Central memory CD8-positive, alpha-beta T cell (primary cell): Measurements from ENCODE around the gene FOXO3.

Experiments
- ATAC-seq: fragments of 150-1000 bp; cut with Tn5 transposase; replicated peaks from 2 replicates; pipeline ENCODE4 v1.10.0; 2022; ENCODE audit warnings: mild to moderate bottlenecking, moderate FRiP score, moderate number of reproducible peaks; ENCODE audit not compliant: poor library complexity, severe bottlenecking; ENCODE audit errors: extremely low read depth
- DNase-seq, 2 donors: peaks; one replicate each; pipeline ENCODE4 v3.0.0; 2021; ENCODE audit warnings: low spot score in 2 of 2
- H3K27ac Mint-ChIP-seq: one replicate; pipeline ENCODE4 v1.8.0; 2022; ENCODE audit warnings: low read depth, mild to moderate bottlenecking, moderate library complexity, mixed read lengths
- H3K27me3 Mint-ChIP-seq: one replicate; pipeline ENCODE4 v1.8.0; 2022; ENCODE audit warnings: mixed read lengths
- H3K36me3 Mint-ChIP-seq: one replicate; pipeline ENCODE4 v1.8.0; 2022; ENCODE audit warnings: mild to moderate bottlenecking, moderate library complexity, mixed read lengths; ENCODE audit not compliant: insufficient read depth
- H3K4me1 Mint-ChIP-seq: one replicate; pipeline ENCODE4 v1.8.0; 2022; ENCODE audit warnings: mixed read lengths
- H3K4me3 Mint-ChIP-seq: one replicate; pipeline ENCODE4 v1.8.0; 2022; ENCODE audit warnings: mild to moderate bottlenecking, moderate library complexity, mixed read lengths
- H3K9me3 Mint-ChIP-seq: one replicate; pipeline ENCODE4 v1.8.0; 2022; ENCODE audit warnings: mixed read lengths

FOXO3 gene

GRCh38 chr6:108684771-108685329, 124.1 kb downstream of the FOXO3 start:
- H3K36me3 Mint-ChIP-seq = peaks cover 9% of the 10 kb centered on the region

GRCh38 chr6:108685970-108686369, 125.3 kb downstream of the FOXO3 start:
- Mint-ChIP-seq H3K4me3 (no peak overlapping the region), H3K27ac (peak overlapping the region; percentile 52), H3K9me3 (no peaks in the 10 kb centered on the region), H3K27me3 (no peaks in the 10 kb centered on the region), H3K4me1 (peaks cover 23% of the 10 kb centered on the region), H3K36me3 (peaks cover 5% of the 10 kb centered on the region)
- DNase-seq = no peak
- peak; percentile 49 for ATAC-seq

More at GRCh38 chr6:108684771-108685329, 124.1 kb downstream of the FOXO3 start:
- Mint-ChIP-seq H3K27ac (no peak overlapping the region), H3K4me1 (peaks cover 32% of the 10 kb centered on the region), H3K4me3 (no peak overlapping the region), H3K9me3 (no peaks in the 10 kb centered on the region), H3K27me3 (no peaks in the 10 kb centered on the region)
- DNase-seq = no peak
- ATAC-seq = no peak

DNA sequence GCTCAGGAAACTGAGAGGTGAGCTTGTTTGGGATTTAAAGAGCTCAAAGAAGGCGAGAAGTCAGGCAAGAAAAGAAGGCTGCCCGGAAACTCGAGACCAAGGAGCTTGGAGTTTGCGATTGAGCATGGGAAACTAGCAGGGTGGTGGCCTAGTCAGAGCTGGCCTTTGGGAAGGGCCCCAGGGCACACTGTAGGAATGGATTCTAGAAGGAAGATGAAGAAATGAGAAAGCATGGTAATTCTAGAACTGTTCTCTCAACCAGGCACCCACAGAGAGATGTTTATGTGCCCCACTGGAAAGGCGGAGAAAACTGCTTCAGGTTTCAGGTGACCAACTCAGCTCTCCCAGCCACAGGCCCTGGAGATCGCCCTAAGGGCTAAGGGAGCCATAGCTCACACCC, 126.2 kb downstream of the FOXO3 start:
- no peaks in the 10 kb centered on the region for H3K27me3 Mint-ChIP-seq

DNA sequence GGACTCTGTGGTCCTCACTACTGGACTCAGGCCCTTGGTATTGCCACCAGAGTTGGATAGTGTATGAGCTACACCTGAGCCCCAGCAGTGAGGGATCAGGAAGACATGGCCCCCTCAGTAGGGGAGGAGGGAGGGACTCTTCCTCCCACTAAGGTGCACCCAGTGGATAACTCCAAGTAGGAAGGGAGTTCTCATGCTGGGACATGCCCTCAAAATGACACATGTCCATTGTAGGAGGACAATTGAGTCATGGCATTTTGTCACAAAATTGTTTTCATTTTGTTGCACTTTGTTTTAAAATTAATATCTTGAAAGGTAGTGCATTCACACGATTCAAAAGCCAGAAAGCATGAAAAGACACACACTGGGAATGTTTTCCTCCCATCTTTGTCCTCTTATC, 127.2 kb downstream of the FOXO3 start:
- Mint-ChIP-seq H3K9me3 (no peaks in the 10 kb centered on the region), H3K4me1 (peaks cover 23% of the 10 kb centered on the region), H3K4me3 (no peak overlapping the region), H3K36me3 (peaks cover 4% of the 10 kb centered on the region), H3K27me3 (no peaks in the 10 kb centered on the region), H3K27ac (no peak overlapping the region)
- DNase-seq (no peak), ATAC-seq (no peak)

More for the DNA sequence above, 126.2 kb downstream of the FOXO3 start:
- DNase-seq = no peak
- H3K27ac Mint-ChIP-seq = no peak overlapping the region
- no peaks in the 10 kb centered on the region for H3K9me3 Mint-ChIP-seq
- peaks cover 4% of the 10 kb centered on the region for H3K36me3 Mint-ChIP-seq
- H3K4me1 Mint-ChIP-seq = peaks cover 23% of the 10 kb centered on the region
- no peak overlapping the region for H3K4me3 Mint-ChIP-seq
- no peak for ATAC-seq

GRCh38 chr6:108689272-108690161, 128.8 kb downstream of the FOXO3 start:
- peaks cover 21% of the 10 kb centered on the region for H3K4me1 Mint-ChIP-seq
- ATAC-seq = no peak
- H3K9me3 Mint-ChIP-seq = no peaks in the 10 kb centered on the region
- no peaks in the 10 kb centered on the region for H3K27me3 Mint-ChIP-seq
- no peak for DNase-seq
- H3K36me3 Mint-ChIP-seq = peaks cover 4% of the 10 kb centered on the region
- no peak overlapping the region for H3K4me3 Mint-ChIP-seq
- H3K27ac Mint-ChIP-seq = no peak overlapping the region

DNA sequence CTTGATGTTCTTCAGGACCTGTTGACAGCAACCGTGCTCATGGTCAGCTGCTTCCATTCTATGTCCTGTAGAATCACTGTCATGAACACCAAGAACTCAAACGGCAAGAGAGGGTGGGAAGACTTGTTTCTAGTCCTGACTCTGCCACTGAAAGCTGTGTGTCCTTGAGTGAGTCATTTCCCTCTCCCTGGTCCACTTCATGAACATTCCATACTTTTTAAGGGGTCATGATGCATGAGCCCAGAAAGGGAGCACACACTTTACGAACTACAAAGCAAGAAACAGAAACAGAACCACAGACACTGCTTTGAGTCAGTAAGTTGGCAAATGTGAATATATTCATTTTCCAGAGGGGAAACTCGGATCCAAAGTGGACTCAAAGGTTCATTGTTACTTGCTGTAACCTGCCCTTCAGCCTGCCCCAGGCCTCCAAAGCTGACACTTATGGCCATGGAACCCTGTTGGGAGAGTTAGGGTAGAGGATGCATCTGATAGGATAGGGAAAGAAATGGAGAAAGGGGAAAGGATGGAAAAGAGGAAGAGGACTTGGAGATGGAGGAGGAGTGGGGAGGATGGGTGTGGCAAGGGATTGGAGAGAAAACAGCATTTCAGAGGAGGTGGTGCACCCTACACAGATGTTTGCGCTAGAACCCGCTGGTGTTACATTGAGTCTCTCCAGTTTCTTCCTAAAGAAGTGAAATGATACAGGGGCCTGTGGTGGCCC, 129.8 kb downstream of the FOXO3 start:
- Mint-ChIP-seq H3K9me3 (no peaks in the 10 kb centered on the region), H3K4me3 (no peak overlapping the region), H3K27me3 (no peaks in the 10 kb centered on the region), H3K36me3 (peaks cover 4% of the 10 kb centered on the region), H3K27ac (no peak overlapping the region), H3K4me1 (peaks cover 14% of the 10 kb centered on the region)
- ATAC-seq (no peak), DNase-seq (no peak)

DNA sequence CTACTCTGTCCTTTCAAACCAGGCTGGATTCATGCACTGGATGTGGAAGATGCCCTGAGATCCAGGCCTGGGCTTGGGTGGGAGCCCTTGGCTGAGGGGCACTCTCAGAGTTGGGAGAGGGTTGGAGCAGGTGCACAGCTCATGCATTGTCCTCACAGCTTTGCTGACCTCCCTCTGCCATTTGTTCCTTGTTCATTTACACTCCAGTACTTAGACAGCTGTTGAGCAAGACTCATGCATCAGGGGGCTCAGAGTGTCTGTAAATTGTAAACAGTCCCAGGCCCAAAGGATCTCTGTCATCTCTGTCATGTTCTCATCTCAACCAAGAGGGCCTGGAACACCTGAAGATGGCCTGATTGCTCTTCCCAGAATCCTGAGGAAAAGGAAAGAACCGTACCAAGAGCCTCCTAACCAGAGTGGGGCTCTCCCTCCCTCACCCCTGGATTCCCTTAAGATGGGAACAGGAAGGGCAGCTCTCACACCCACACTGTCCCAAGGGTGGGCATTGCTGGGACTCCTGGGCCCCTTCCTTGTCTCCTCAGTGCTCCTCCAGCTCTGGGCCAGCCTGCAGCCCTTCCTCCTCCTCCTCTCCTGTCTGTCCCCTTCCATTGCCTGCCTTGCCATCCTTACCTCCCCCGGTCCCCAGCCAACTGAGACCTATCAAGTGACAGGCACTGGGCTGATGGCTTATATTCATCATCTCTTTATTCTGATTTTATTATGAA, 132.9 kb downstream of the FOXO3 start:
- H3K9me3 Mint-ChIP-seq = no peaks in the 10 kb centered on the region
- no peaks in the 10 kb centered on the region for H3K27me3 Mint-ChIP-seq
- ATAC-seq = no peak
- H3K4me3 Mint-ChIP-seq = no peak overlapping the region
- peaks cover 2% of the 10 kb centered on the region for H3K36me3 Mint-ChIP-seq
- no peak overlapping the region for H3K27ac Mint-ChIP-seq
- no peaks in the 10 kb centered on the region for H3K4me1 Mint-ChIP-seq
- no peak for DNase-seq

DNA sequence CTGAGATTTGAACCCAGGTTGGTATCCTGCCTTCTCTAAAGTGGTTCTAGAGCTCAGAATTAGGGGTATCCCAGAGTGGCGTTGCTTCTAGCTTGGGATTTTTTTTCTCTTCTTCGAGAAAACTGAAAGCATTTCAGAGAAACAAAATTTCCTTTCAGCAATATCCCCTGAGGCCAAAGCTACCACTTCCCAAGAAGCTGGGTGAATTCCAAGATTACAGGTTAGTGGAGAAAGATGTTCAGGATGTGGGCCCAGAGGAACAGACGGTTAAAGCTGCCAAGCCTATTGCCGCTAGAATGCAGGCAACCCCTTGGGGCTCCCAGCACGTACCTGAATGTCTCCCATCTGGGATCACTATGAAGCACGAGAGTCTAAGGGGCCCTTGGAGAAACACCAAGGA, 134.1 kb downstream of the FOXO3 start:
- Mint-ChIP-seq H3K4me3 (no peak overlapping the region), H3K9me3 (no peaks in the 10 kb centered on the region), H3K27me3 (no peaks in the 10 kb centered on the region), H3K27ac (no peak overlapping the region), H3K4me1 (no peaks in the 10 kb centered on the region), H3K36me3 (no peaks in the 10 kb centered on the region)
- DNase-seq = no peak
- ATAC-seq = no peak

DNA sequence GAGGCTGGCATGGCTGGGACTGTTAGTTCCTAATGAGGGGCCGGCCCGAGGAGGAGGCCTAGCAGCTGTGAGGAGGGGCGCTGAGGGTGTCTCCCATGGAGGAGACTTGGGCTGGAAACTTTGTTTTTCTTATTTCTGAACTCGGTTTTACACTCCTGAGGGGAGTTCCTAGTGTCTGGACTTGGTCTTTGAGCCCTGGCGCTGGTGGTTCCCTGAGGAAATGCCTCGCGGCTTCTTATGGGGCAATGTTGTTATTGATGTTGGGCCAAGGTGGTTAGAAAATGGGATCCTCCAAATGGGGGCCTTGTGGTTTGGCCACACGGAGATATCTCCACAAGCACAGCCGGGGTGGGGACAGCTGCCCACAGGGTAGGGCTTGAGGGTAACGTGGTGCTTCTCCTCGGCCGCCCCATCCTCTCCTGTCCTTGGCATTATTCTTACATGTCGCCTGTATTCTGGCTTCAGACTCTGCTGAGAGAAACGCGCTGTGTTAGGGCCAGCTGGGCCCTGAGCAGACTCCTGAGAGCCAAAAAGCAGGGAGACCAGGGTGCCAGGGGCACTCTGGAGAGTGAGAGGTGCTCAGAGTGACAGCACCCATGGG, 136.9 kb downstream of the FOXO3 start:
- Mint-ChIP-seq H3K4me1 (no peaks in the 10 kb centered on the region), H3K9me3 (peaks cover 18% of the 10 kb centered on the region), H3K36me3 (no peaks in the 10 kb centered on the region), H3K27ac (no peak overlapping the region), H3K27me3 (no peaks in the 10 kb centered on the region), H3K4me3 (no peak overlapping the region)
- no peak for DNase-seq
- ATAC-seq = no peak

- DNase-seq = no peak
- Mint-ChIP-seq H3K4me3 (no peak overlapping the region), H3K27ac (no peak overlapping the region), H3K36me3 (no peaks in the 10 kb centered on the region), H3K9me3 (peaks cover 18% of the 10 kb centered on the region), H3K27me3 (no peaks in the 10 kb centered on the region), H3K4me1 (no peaks in the 10 kb centered on the region)
- ATAC-seq = no peak
Observed at GRCh38 chr6:108698593-108699289, 138.0 kb downstream of the FOXO3 start.

GRCh38 chr6:108699290-108700041, 138.7 kb downstream of the FOXO3 start:
- Mint-ChIP-seq H3K27ac (no peak overlapping the region), H3K9me3 (peaks cover 18% of the 10 kb centered on the region)

More at GRCh38 chr6:108699290-108700041, 138.7 kb downstream of the FOXO3 start:
- H3K36me3 Mint-ChIP-seq = no peaks in the 10 kb centered on the region
- DNase-seq (no peak), ATAC-seq (no peak)
- H3K4me1 Mint-ChIP-seq = no peaks in the 10 kb centered on the region
- H3K4me3 Mint-ChIP-seq = no peak overlapping the region
- H3K27me3 Mint-ChIP-seq = no peaks in the 10 kb centered on the region
